Measurements from ENCODE around the gene MRPS23. TPM values are rescaled to one million over a fixed set of nuclear protein-coding genes. Genes with fewer than 3 reads are reported as not detected.

Gene MRPS23
- total RNA-seq, 1 donor from 2014 or later, result 43.2 TPM

DNA sequence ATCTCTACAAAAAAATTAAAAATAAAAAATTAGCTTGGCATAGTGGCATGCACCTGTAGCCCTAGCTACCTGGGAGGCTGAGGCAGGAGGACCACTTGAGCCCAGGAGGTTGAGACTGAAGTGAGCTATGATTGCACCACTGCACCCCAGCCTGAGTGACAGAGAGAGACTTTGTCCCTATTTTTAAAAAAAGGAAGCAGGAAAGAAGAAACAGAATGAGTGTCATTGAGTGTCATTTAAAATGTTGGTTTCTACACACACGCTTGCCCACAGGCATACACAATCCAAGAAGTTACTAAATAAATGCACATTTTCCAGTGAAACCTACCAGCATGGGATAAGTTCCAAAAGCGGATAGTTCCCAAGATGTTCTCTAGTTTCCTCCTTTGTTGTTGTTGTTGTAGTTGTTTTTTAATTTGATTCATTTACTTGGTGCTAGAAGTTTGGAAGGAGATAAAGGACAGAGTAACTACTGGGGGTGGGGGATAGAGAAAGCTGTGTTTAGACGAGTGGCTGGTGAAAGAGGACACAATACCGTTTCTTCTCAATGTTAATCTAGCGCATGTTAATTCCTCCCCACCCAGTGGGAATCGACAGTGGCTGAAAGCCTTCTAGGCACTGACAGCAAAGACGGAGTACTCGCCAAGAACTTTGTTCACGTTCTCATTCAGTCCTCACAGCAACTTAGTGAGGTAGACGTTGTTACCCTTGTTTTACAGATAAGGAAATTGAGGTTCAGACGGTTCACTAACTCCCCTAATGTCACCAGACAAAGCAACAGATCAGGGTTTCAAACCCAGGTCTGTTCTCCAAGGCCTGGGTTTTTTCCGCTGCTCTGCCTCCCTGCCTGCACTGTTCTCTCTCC is 17.3 kb downstream of the MRPS23 start:
- Histone ChIP-seq H3K4me3 (ENCODE audit: low read depth, low read length) (no peak overlapping the region), H3K27me3 (ENCODE audit: control insufficient read depth, insufficient read depth, low read length) (no peaks in the 10 kb centered on the region)
- DNase-seq (ENCODE audit: low read depth), result no peak

DNA sequence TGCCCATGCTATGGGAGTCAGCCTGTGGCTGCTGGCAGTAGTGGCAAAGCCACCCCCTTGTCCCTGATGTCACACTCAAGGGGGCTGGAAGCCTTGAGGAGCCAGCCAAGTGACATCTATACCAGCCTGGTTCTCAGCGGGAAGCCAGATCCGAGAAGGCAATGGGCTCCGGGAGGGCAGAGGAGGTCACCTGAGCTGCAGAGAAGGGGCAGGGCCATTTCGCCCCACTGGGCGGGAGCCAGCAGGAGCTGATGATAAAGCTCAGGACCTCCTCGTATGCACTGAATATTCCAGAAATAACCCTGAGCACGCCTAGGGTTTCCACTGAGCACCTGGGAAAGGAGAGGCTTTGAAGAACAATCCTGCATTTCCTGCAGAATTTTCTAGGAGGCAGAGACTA is 19.0 kb downstream of the MRPS23 start:
- no peak for DNase-seq (ENCODE audit: low read depth)
- Histone ChIP-seq H3K4me3 (ENCODE audit: low read depth, low read length) (no peak overlapping the region), H3K36me3 (ENCODE audit: control insufficient read depth, insufficient read depth, low read length) (no peaks in the 10 kb centered on the region), H3K27me3 (ENCODE audit: control insufficient read depth, insufficient read depth, low read length) (no peaks in the 10 kb centered on the region)
- TF ChIP-seq, protein P1, sequence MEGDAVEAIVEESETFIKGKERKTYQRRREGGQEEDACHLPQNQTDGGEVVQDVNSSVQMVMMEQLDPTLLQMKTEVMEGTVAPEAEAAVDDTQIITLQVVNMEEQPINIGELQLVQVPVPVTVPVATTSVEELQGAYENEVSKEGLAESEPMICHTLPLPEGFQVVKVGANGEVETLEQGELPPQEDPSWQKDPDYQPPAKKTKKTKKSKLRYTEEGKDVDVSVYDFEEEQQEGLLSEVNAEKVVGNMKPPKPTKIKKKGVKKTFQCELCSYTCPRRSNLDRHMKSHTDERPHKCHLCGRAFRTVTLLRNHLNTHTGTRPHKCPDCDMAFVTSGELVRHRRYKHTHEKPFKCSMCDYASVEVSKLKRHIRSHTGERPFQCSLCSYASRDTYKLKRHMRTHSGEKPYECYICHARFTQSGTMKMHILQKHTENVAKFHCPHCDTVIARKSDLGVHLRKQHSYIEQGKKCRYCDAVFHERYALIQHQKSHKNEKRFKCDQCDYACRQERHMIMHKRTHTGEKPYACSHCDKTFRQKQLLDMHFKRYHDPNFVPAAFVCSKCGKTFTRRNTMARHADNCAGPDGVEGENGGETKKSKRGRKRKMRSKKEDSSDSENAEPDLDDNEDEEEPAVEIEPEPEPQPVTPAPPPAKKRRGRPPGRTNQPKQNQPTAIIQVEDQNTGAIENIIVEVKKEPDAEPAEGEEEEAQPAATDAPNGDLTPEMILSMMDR (IDR thresholded peaks at IDR 0.05; ENCODE audit: insufficient read depth, low read length, poor library complexity, severe bottlenecking), result no peak

More for the DNA sequence above, 17.3 kb downstream of the MRPS23 start:
- H3K36me3 ChIP-seq (ENCODE audit: control insufficient read depth, insufficient read depth, low read length), result no peaks in the 10 kb centered on the region
- TF ChIP-seq, protein P1 (IDR thresholded peaks at IDR 0.05; ENCODE audit: insufficient read depth, low read length, poor library complexity, severe bottlenecking), result no peak

DNA sequence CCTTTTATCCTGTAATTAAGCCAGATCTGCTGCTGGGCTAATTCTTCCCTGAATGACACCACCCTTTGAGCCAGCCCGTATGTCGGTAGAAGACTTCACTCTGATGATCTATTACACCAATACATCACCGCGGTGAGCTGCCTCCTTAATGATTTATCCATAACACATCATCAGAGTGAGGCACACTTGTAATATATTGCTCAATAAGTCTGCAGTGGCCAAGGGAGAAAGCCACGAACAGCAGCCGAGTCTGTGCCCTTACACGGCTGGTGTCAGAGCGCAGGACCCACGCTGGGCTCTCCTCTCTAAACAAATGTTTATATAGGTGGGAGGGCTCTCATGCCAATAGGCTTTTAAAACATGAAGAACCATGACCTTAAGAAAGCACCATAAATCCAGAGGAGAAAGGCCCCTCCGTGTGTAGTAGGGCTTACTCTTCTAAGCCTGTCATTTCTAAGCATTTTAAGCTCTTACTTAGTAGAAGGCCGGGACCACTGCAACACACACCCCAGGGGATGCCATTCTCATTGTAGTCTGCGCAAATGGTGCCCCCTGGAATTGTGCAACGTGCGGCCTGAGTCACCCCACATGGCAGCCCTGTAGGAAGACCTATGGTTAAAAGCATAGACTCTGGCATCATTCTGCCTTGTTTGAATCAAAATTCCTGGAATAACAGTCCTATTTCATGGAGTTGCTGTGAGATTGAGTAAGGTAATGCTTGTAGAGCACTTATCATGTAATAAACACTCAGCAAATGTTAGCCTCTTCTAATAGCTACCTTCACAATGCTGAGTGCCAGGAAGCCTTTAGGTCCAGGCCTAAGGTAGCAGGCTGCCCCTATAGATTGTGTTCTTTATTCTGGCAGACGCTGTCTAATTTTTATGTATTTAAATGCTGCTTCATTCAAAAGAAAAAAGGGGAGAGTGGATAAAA is 26.1 kb downstream of the MRPS23 start:
- Histone ChIP-seq H3K4me3 (ENCODE audit: low read depth, low read length) (no peak overlapping the region), H3K27me3 (ENCODE audit: control insufficient read depth, insufficient read depth, low read length) (no peaks in the 10 kb centered on the region), H3K36me3 (ENCODE audit: control insufficient read depth, insufficient read depth, low read length) (no peaks in the 10 kb centered on the region)
- no peak for DNase-seq (ENCODE audit: low read depth)
- TF ChIP-seq, protein P1 (IDR thresholded peaks at IDR 0.05; ENCODE audit: insufficient read depth, low read length, poor library complexity, severe bottlenecking), result no peak

DNA sequence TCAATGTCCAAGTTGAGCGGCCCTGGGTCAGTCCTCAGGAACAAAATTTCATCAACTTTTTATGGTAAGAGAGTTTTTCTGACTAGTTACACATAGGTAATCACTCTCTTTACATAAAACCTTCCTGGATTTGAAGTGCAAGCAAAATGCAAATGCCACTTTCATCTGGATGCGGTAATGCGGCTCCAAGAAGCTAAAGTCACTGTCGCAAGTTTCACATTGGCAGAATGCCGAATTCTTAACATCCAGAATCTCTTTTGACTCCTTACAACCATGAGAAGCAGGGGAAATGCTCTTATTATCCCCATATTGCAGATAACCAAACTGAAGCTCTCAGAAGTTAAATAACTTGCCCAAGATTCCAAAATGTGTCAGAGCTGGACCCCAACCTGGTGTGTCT is 30.0 kb downstream of the MRPS23 start:
- TF ChIP-seq, protein P1 (IDR thresholded peaks at IDR 0.05; ENCODE audit: insufficient read depth, low read length, poor library complexity, severe bottlenecking), result no peak
- no peak for DNase-seq (ENCODE audit: low read depth)
- Histone ChIP-seq H3K4me3 (ENCODE audit: low read depth, low read length) (no peak overlapping the region), H3K27me3 (ENCODE audit: control insufficient read depth, insufficient read depth, low read length) (no peaks in the 10 kb centered on the region), H3K36me3 (ENCODE audit: control insufficient read depth, insufficient read depth, low read length) (no peaks in the 10 kb centered on the region)

DNA sequence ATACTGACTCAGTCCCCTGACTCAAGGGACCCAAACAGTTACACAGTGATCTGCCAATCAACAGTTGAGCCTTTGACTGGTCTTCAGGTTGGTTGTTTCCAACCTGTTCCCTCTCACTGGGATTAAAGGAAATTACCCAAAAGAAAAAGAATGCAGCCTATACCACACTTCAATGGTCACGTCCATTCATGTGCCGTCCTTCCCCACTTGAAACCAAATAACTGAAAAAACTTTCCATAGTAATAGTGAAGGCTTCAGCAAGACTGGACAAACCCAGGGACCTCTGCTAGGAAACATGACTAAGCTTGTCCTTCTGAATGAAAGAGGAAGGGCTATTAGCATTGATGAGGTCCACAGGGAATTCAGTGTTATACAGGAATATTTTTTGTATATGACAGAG is 30.6 kb downstream of the MRPS23 start:
- Histone ChIP-seq H3K27me3 (ENCODE audit: control insufficient read depth, insufficient read depth, low read length) (no peaks in the 10 kb centered on the region), H3K36me3 (ENCODE audit: control insufficient read depth, insufficient read depth, low read length) (no peaks in the 10 kb centered on the region), H3K4me3 (ENCODE audit: low read depth, low read length) (no peak overlapping the region)
- DNase-seq (ENCODE audit: low read depth), result peak; percentile 50
- TF ChIP-seq, protein P1 (IDR thresholded peaks at IDR 0.05; ENCODE audit: insufficient read depth, low read length, poor library complexity, severe bottlenecking), result no peak
